Upper lobe of left lung (tissue), 6 donors: ENCODE measurements around the gene CDH15. TPM values are rescaled to one million over a fixed set of nuclear protein-coding genes. Genes with fewer than 3 reads are reported as not detected.
A peak's percentile ranks its signal among the peaks of the same experiment; 100 is the strongest.

ENCODE experiments used
- ATAC-seq, 2 donors: fragments of 200-7000 bp; cut with Tn5 transposase; one replicate each; pipeline ENCODE4 v1.9.1; 2022; ENCODE audit warnings: mild to moderate bottlenecking in 2 of 2, moderate library complexity in 2 of 2; ENCODE audit not compliant: low FRiP score in 2 of 2
- DNase-seq, 2 donors: peaks; one replicate each; pipeline ENCODE4 v3.0.0-alpha.2; 2019 to 2020
- H3K27ac ChIP-seq, 4 donors: fragments of 200-600 bp; sonication (generic); one replicate each; pipeline ENCODE4 v1.5.1; 2016 to 2019
- H3K27me3 ChIP-seq, 4 donors: fragments of 200-600 bp; sonication (generic); one replicate each; pipeline ENCODE4 v1.5.1; 2017 to 2019
- H3K36me3 ChIP-seq, 4 donors: fragments of 200-600 bp; sonication (generic); one replicate each; pipeline ENCODE4 v1.5.1; 2016 to 2019
- H3K4me1 ChIP-seq, 4 donors: fragments of 200-600 bp; sonication (generic); one replicate each; pipeline ENCODE4 v1.5.1; 2018 to 2019
- H3K4me3 ChIP-seq, 4 donors: fragments of 200-600 bp; sonication (generic); one replicate each; pipeline ENCODE4 v1.5.1; 2017 to 2019; ENCODE audit warnings: mild to moderate bottlenecking in 2 of 4, moderate library complexity in 1 of 4
- H3K9me3 ChIP-seq, 4 donors: fragments of 200-600 bp; sonication (generic); one replicate each; pipeline ENCODE4 v1.5.1; 2018 to 2019
- CTCF ChIP-seq, 6 experiments: fragments of 450-650 bp in 4 of 6; fragments of 200-600 bp in 2 of 6; sonication (generic) in 2 of 6; IDR thresholded peaks; one replicate each; pipeline ENCODE4 v1.5.1; 2016 to 2019; ENCODE audit warnings: antibody characterized with exemption in 6 of 6
- EP300 ChIP-seq, 4 donors: sonication (generic); formaldehyde crosslinking; IDR thresholded peaks; one replicate each; pipeline ENCODE4 v1.5.1; 2017; ENCODE audit warnings: antibody characterized with exemption in 4 of 4, control low read depth in 2 of 4
- POLR2A ChIP-seq, 4 donors: fragments of 450-650 bp; IDR thresholded peaks; one replicate each; pipeline ENCODE4 v1.5.1; 2016 to 2017; ENCODE audit warnings: antibody characterized with exemption in 4 of 4, mild to moderate bottlenecking in 2 of 4
- POLR2AphosphoS5 ChIP-seq, 2 donors: sonication (generic); formaldehyde crosslinking; IDR thresholded peaks; one replicate each; pipeline ENCODE4 v1.5.1; 2017; ENCODE audit warnings: antibody characterized with exemption in 2 of 2
- WGBS, 2 donors: methylation state at CpG; one replicate each; pipeline ENCODE4 v1.1.5; 2017 to 2018; 5-methylcytosine and 5-hydroxymethylcytosine counted together
- total RNA-seq, 6 donors: library from RNA; depleted of rRNA in 4 of 6; stranded (reverse); fragments of >200 nt in 4 of 6; gene quantifications; one replicate each; pipeline versions ENCODE4 v1.1.0 to v1.2.1, GENCODE V29; 2016 to 2021
- donor health status: DM: no; HTN: no; CAD: no; lungs with moderate emphysema.
- donor health status: DM: no; HTN: yes; CAD: no; lungs with severe emphysema.

CDH15 gene
- total RNA-seq, 6 donors from 2014 or later: 0.39 to 4.2 (median 1.2) TPM

GRCh38 chr16:89172171-89172527 is 601 bp downstream of the CDH15 start:
- Histone ChIP-seq H3K36me3 (no peaks in the 10 kb centered on the region), H3K4me1 (peaks cover 14 to 29% (median 21%) of the 10 kb centered on the region in 4 donors), H3K27me3 (peaks cover 0 to 11% (median 3%) of the 10 kb centered on the region in 4 donors), H3K4me3 (no peak overlapping the region), H3K9me3 (no peaks in the 10 kb centered on the region), H3K27ac (no peak overlapping the region)
- ATAC-seq (no peak), DNase-seq (no peak)
- TF ChIP-seq EP300 (IDR thresholded peaks at IDR 0.05) (no peak), POLR2AphosphoS5 (IDR thresholded peaks at IDR 0.05) (no peak), POLR2A (IDR thresholded peaks at IDR 0.05) (no peak), CTCF (IDR thresholded peaks at IDR 0.05) (no peak)
- 78 to 80% methylated on average over 2 to 10 of the region's 11 CpGs for WGBS, 2 donors

GRCh38 chr16:89172528-89173173 is 1.1 kb downstream of the CDH15 start:
- peak in 1 of 2 donors; percentile 69 for DNase-seq
- Histone ChIP-seq H3K4me1 (peaks cover 13 to 24% (median 16%) of the 10 kb centered on the region in 4 donors), H3K9me3 (no peaks in the 10 kb centered on the region), H3K4me3 (no peak overlapping the region), H3K27me3 (peaks cover 0 to 11% (median 3%) of the 10 kb centered on the region in 4 donors), H3K27ac (no peak overlapping the region), H3K36me3 (no peaks in the 10 kb centered on the region)
- no peak for TF ChIP-seq CTCF (IDR thresholded peaks at IDR 0.05)
- no peak for TF ChIP-seq POLR2A (IDR thresholded peaks at IDR 0.05)
- no peak for TF ChIP-seq POLR2AphosphoS5 (IDR thresholded peaks at IDR 0.05)
- TF ChIP-seq EP300 (IDR thresholded peaks at IDR 0.05): no peak
- WGBS, 2 donors: 50 to 74% methylated on average over 4 to 13 of the region's 13 CpGs
- no peak for ATAC-seq

- TF ChIP-seq POLR2AphosphoS5 (IDR thresholded peaks at IDR 0.05) (no peak), EP300 (IDR thresholded peaks at IDR 0.05) (no peak), POLR2A (IDR thresholded peaks at IDR 0.05) (no peak), CTCF (IDR thresholded peaks at IDR 0.05) (no peak)
- 55 to 70% methylated on average over 4 to 10 of the region's 11 CpGs for WGBS, 2 donors
- ATAC-seq (no peak), DNase-seq (peak in 1 of 2 donors; percentile 50)
- peaks cover 0 to 9% (median 2%) of the 10 kb centered on the region in 4 donors for H3K27me3 ChIP-seq
- H3K4me3 ChIP-seq: no peak overlapping the region
- no peaks in the 10 kb centered on the region for H3K9me3 ChIP-seq
- H3K4me1 ChIP-seq: peaks cover 13 to 23% (median 16%) of the 10 kb centered on the region in 4 donors
- H3K36me3 ChIP-seq: no peaks in the 10 kb centered on the region
- no peak overlapping the region for H3K27ac ChIP-seq
These were observed 1.8 kb downstream of the CDH15 start for GRCh38 chr16:89173174-89173921.

GRCh38 chr16:89174055-89174827 is 2.7 kb downstream of the CDH15 start:
- Histone ChIP-seq H3K27me3 (peaks cover 0 to 6% (median under 1%) of the 10 kb centered on the region in 4 donors), H3K36me3 (no peaks in the 10 kb centered on the region), H3K4me3 (no peak overlapping the region), H3K4me1 (peaks cover 13 to 23% (median 16%) of the 10 kb centered on the region in 4 donors), H3K9me3 (no peaks in the 10 kb centered on the region), H3K27ac (no peak overlapping the region)
- 69 to 72% methylated on average over 17 to 22 of the region's 23 CpGs for WGBS, 2 donors
- ATAC-seq (no peak), DNase-seq (peak in 1 of 2 donors; percentile 53)
- TF ChIP-seq POLR2AphosphoS5 (IDR thresholded peaks at IDR 0.05): no peak
- no peak for TF ChIP-seq EP300 (IDR thresholded peaks at IDR 0.05)
- TF ChIP-seq CTCF (IDR thresholded peaks at IDR 0.05): no peak
- no peak for TF ChIP-seq POLR2A (IDR thresholded peaks at IDR 0.05)
